Measurements from ENCODE around the gene HKDC1. TPM values are rescaled to one million over a fixed set of nuclear protein-coding genes. Genes with fewer than 3 reads are reported as not detected.
"Not testable (repeated sequence)": the region's sequence is repeated elsewhere in the genome, so short reads cannot be mapped to it uniquely, and the experiment has no call there.

HKDC1 gene
- polyA plus RNA-seq, 1 donor from 2014 or later: 0.07 TPM

DNA sequence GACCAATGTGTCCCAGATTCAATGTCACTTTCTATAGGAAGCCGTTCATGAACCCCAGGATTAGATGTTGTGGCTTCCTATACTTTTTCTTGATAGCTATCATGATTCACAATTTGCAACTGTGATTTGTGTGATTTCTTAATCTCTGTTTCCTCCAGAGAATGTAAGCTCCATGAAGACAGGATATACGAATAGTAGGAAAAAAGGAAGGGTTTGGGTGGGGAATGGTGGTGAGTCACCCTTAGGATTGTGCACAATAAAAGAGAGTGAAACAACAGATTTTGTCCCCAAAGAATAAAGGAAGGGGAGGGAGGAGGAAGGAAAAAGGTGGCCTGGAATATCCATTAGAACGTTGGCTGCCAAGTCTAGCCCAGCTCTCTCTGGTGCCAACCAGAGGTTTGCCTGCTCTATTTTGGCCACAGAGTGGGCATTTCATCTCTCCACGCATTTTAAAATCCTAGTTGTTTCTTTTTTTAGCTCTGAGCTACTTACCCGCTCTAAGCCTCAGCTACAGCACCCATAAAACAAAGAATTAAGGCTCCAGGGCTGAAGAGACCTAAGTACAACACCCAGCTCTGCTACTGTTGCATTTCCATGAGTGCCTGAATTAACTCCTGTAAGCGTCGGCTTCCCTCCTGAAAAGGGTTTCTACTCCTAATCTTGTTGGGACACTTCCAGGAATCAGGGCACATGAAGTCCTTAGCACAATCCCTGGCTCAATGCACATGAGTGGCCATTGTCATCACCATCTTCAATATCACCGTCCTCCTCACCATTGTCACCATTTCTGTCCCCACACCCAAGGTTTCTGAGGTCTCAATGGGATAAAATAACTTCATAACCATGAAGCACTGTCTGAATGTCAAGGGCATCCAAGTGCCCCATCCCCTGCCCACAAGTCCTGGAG is 61.6 kb downstream of the HKDC1 start:
- H3K9me3 ChIP-seq (ENCODE audit: low read length): no peaks in the 10 kb centered on the region
- H3F3A ChIP-seq (ENCODE audit: insufficient read depth, low read length, poor library complexity, severe bottlenecking): no peaks in the 10 kb centered on the region
- no peak overlapping the region for H2AFZ ChIP-seq (ENCODE audit: low read depth, low read length)
- no peak for TF ChIP-seq EP300 (conservative IDR thresholded peaks at IDR 0.05; ENCODE audit: poor library complexity, severe bottlenecking)
- no peaks in the 10 kb centered on the region for H3K36me3 ChIP-seq (ENCODE audit: insufficient read depth, low read length)
- H3K27ac ChIP-seq (ENCODE audit: low read length): no peak overlapping the region
- no peaks in the 10 kb centered on the region for H3K9me2 ChIP-seq (ENCODE audit: insufficient read depth, low read length)
- no peak overlapping the region for H3K4me3 ChIP-seq (ENCODE audit: low read length)
- H3K9ac ChIP-seq (ENCODE audit: low read length): no peak overlapping the region
- no peaks in the 10 kb centered on the region for H4K20me1 ChIP-seq (ENCODE audit: insufficient read depth)
- no peak overlapping the region for H3K4me2 ChIP-seq (ENCODE audit: low read length)
- H3K27me3 ChIP-seq (ENCODE audit: insufficient read depth, low read depth, low read length): no peaks in the 10 kb centered on the region
- no peaks in the 10 kb centered on the region for H3K79me2 ChIP-seq (replicated peaks; ENCODE audit: insufficient read depth, low read length)

DNA sequence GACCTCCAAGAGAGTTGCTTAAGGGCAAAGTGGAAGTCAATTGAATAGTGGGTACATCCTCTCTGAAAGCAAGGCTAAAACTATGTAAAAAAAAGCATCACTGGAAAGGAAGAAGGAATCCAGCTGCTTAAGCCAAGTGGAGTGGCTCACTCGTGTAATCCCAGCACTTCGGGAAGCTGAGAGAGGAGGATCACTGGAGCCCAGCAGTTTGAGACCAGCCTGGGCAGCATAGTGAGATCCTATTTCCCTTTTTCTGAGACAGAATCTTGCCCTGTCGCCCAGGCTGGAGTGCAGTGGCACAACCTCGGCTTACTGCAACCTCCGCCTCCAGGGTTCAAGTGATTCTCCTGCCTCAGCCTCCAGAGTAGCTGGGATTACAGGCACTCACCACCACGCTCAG is 64.3 kb downstream of the HKDC1 start:
- not testable (repeated sequence) for H3F3A ChIP-seq (ENCODE audit: insufficient read depth, low read length, poor library complexity, severe bottlenecking); H3K9me2 ChIP-seq (ENCODE audit: insufficient read depth, low read length); H3K9me3 ChIP-seq (ENCODE audit: low read length); H2AFZ ChIP-seq (ENCODE audit: low read depth, low read length); H4K20me1 ChIP-seq (ENCODE audit: insufficient read depth); H3K27ac ChIP-seq (ENCODE audit: low read length); H3K27me3 ChIP-seq (ENCODE audit: insufficient read depth, low read depth, low read length); H3K36me3 ChIP-seq (ENCODE audit: insufficient read depth, low read length); H3K4me2 ChIP-seq (ENCODE audit: low read length); H3K79me2 ChIP-seq (replicated peaks; ENCODE audit: insufficient read depth, low read length); H3K4me3 ChIP-seq (ENCODE audit: low read length); H3K9ac ChIP-seq (ENCODE audit: low read length)

DNA sequence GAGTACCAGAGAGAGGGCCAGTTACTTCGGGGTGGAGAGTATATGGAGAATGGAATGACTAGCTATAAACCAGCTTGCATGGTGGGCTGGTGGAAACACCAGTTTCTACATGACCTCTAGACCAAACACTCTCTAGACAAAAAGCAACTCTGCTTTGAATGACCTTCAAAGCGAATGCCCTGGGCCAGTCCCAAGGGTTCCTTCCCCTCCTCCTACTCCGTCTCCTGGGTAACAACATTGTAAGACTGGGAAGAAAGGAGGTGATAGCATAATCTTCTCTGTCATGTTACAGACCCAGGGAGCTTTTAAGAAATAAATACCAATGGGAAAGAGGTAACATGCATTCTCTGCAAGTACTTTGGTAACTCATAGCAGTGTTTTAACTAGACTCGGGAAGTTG is 65.6 kb downstream of the HKDC1 start:
- Histone ChIP-seq H3K9ac (ENCODE audit: low read length) (no peak overlapping the region), H3F3A (ENCODE audit: insufficient read depth, low read length, poor library complexity, severe bottlenecking) (no peaks in the 10 kb centered on the region), H2AFZ (ENCODE audit: low read depth, low read length) (no peak overlapping the region), H3K4me3 (ENCODE audit: low read length) (no peak overlapping the region), H3K9me3 (ENCODE audit: low read length) (no peaks in the 10 kb centered on the region), H3K27me3 (ENCODE audit: insufficient read depth, low read depth, low read length) (no peaks in the 10 kb centered on the region), H3K36me3 (ENCODE audit: insufficient read depth, low read length) (no peaks in the 10 kb centered on the region), H3K4me2 (ENCODE audit: low read length) (no peak overlapping the region), H3K27ac (ENCODE audit: low read length) (no peak overlapping the region), H3K9me2 (ENCODE audit: insufficient read depth, low read length) (no peaks in the 10 kb centered on the region), H3K79me2 (replicated peaks; ENCODE audit: insufficient read depth, low read length) (no peaks in the 10 kb centered on the region), H4K20me1 (ENCODE audit: insufficient read depth) (no peaks in the 10 kb centered on the region)
- TF ChIP-seq TAF1 (IDR thresholded peaks at IDR 0.05; ENCODE audit: low read depth): no peak
- TF ChIP-seq, protein P1, sequence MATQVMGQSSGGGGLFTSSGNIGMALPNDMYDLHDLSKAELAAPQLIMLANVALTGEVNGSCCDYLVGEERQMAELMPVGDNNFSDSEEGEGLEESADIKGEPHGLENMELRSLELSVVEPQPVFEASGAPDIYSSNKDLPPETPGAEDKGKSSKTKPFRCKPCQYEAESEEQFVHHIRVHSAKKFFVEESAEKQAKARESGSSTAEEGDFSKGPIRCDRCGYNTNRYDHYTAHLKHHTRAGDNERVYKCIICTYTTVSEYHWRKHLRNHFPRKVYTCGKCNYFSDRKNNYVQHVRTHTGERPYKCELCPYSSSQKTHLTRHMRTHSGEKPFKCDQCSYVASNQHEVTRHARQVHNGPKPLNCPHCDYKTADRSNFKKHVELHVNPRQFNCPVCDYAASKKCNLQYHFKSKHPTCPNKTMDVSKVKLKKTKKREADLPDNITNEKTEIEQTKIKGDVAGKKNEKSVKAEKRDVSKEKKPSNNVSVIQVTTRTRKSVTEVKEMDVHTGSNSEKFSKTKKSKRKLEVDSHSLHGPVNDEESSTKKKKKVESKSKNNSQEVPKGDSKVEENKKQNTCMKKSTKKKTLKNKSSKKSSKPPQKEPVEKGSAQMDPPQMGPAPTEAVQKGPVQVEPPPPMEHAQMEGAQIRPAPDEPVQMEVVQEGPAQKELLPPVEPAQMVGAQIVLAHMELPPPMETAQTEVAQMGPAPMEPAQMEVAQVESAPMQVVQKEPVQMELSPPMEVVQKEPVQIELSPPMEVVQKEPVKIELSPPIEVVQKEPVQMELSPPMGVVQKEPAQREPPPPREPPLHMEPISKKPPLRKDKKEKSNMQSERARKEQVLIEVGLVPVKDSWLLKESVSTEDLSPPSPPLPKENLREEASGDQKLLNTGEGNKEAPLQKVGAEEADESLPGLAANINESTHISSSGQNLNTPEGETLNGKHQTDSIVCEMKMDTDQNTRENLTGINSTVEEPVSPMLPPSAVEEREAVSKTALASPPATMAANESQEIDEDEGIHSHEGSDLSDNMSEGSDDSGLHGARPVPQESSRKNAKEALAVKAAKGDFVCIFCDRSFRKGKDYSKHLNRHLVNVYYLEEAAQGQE (IDR thresholded peaks at IDR 0.05; ENCODE audit: borderline replicate concordance): no peak
- no peak for TF ChIP-seq SMC3 (conservative IDR thresholded peaks at IDR 0.05; ENCODE audit: poor library complexity)

DNA sequence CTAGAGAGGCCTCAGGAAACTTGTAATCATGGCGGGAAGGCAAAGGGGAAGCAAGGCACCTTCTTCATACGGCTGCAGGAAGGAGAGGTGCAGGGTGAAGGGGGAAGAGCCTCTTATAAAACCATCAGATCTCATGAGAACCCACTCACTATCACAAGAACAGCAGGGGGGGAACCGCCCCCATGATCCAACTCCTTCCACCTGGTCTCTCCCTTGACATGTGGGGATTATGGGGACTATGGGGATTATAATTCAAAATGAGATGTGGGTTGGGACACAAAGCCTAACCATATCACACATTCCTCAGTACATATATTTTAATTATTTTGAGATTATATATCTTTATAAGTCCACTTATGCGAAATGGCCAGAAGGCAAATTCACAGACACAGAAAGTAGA is 67.0 kb downstream of the HKDC1 start:
- H3K27me3 ChIP-seq (ENCODE audit: insufficient read depth, low read depth, low read length): no peaks in the 10 kb centered on the region
- H2AFZ ChIP-seq (ENCODE audit: low read depth, low read length): no peak overlapping the region
- H3K79me2 ChIP-seq (replicated peaks; ENCODE audit: insufficient read depth, low read length): no peaks in the 10 kb centered on the region
- H3K27ac ChIP-seq (ENCODE audit: low read length): no peak overlapping the region
- H3K36me3 ChIP-seq (ENCODE audit: insufficient read depth, low read length): no peaks in the 10 kb centered on the region
- no peak overlapping the region for H3K4me3 ChIP-seq (ENCODE audit: low read length)
- H3K9ac ChIP-seq (ENCODE audit: low read length): no peak overlapping the region
- H3F3A ChIP-seq (ENCODE audit: insufficient read depth, low read length, poor library complexity, severe bottlenecking): no peaks in the 10 kb centered on the region
- H4K20me1 ChIP-seq (ENCODE audit: insufficient read depth): no peaks in the 10 kb centered on the region
- H3K9me2 ChIP-seq (ENCODE audit: insufficient read depth, low read length): no peaks in the 10 kb centered on the region
- no peak overlapping the region for H3K4me2 ChIP-seq (ENCODE audit: low read length)
- no peaks in the 10 kb centered on the region for H3K9me3 ChIP-seq (ENCODE audit: low read length)
- TF ChIP-seq, protein P1 (IDR thresholded peaks at IDR 0.05; ENCODE audit: borderline replicate concordance): no peak
- TF ChIP-seq TAF1 (IDR thresholded peaks at IDR 0.05; ENCODE audit: low read depth): no peak
- no peak for TF ChIP-seq RAD21 (conservative IDR thresholded peaks at IDR 0.05)
- TF ChIP-seq MXI1 (conservative IDR thresholded peaks at IDR 0.05; ENCODE audit: poor library complexity, severe bottlenecking): no peak
- TF ChIP-seq EZH2 (IDR thresholded peaks at IDR 0.05; ENCODE audit: borderline replicate concordance, insufficient read depth, low read length, poor library complexity, severe bottlenecking): no peak
- no peak for TF ChIP-seq EP300 (conservative IDR thresholded peaks at IDR 0.05; ENCODE audit: poor library complexity, severe bottlenecking)
- TF ChIP-seq POLR2AphosphoS5 (IDR thresholded peaks at IDR 0.05): no peak
